Nephron (organoid): ENCODE measurements around the gene BBS5.
"Not testable (repeated sequence)": the region's sequence is repeated elsewhere in the genome, so short reads cannot be mapped to it uniquely, and the experiment has no call there.

Source experiments
- H3K27ac Mint-ChIP-seq, 3 experiments: 2 replicates each; pipeline ENCODE4 v1.8.0; 2020; ENCODE audit warnings: mixed read lengths in 3 of 3, mild to moderate bottlenecking in 2 of 3, moderate library complexity in 1 of 3
- H3K27me3 Mint-ChIP-seq: 2 replicates; pipeline ENCODE4 v1.8.0; 2021; ENCODE audit warnings: low read depth, mild to moderate bottlenecking, moderate library complexity, mixed read lengths
- H3K36me3 Mint-ChIP-seq: 2 replicates; pipeline ENCODE4 v1.8.0; 2020; ENCODE audit warnings: low read depth, mixed read lengths
- H3K4me1 Mint-ChIP-seq: 2 replicates; pipeline ENCODE4 v1.8.0; 2020; ENCODE audit warnings: mixed read lengths
- H3K4me3 Mint-ChIP-seq, 3 experiments: 2 replicates each; pipeline ENCODE4 v1.8.0; 2020; ENCODE audit warnings: mild to moderate bottlenecking in 3 of 3, mixed read lengths in 3 of 3, moderate library complexity in 2 of 3
- H3K9me3 Mint-ChIP-seq: 2 replicates; pipeline ENCODE4 v1.8.0; 2020; ENCODE audit warnings: mixed read lengths
- TF ChIP-seq, protein P1 (sequence below), 3 experiments: fragments of 200-600 bp; sonication (generic); IDR thresholded peaks; one replicate each; pipeline ENCODE4 v1.5.0; 2021; ENCODE audit warnings: antibody characterized with exemption in 3 of 3; ENCODE audit not compliant: unreplicated experiment in 3 of 3

The BBS5 gene

DNA sequence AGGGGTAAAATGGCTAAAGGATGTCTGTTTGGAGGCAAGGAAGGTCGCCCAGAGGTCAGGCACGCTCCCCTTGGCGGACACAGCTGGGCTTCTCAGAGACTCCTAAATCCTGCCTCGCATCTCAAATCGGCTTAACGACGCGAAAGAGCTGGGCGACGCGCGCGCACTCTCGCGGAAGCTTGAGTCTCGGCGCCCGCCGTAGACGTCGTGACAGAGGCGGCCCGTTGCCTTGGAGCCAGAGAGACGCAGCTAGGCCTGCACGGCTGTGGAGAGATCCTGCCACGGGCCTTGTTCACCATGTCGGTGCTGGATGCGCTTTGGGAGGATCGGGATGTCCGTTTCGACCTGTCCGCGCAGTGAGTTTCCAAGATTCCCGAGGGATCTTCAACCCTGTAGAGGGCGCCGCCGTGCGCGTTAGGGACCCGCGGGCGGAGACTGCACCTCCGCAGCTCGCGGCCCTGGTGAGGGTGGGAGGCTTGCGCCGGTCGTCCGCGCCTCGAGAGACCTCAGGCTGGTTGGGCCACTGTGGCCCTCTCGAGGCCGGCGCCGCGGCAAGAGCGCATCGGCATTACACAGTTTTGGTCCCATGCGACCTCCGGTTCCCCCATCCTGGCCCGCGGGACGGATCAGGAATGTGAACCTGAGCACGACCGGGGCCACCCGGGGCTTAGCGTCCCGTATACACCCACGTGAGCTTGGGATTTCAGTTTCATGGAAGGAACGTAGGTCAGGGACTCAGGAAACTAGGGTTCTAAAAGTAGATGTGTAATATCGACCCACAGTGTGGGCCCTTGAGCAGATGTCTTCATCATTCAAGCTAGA lies at the start of gene BBS5:
Gene BBS5 (plus strand): TSS at position 238 of the 822 bp plus-strand sequence. CDS start 60 bp downstream, at position 298.
- H3K4me1 Mint-ChIP-seq = peaks cover 24% of the 10 kb centered on the region
- peak within 1 kb of the TSS; percentile 87 to 96 (median 92) for H3K4me3 Mint-ChIP-seq
- peak within 1 kb of the TSS; percentile 85 to 97 (median 91) for H3K27ac Mint-ChIP-seq
- H3K9me3 Mint-ChIP-seq = no peaks in the 10 kb centered on the region
- TF ChIP-seq, protein P1, sequence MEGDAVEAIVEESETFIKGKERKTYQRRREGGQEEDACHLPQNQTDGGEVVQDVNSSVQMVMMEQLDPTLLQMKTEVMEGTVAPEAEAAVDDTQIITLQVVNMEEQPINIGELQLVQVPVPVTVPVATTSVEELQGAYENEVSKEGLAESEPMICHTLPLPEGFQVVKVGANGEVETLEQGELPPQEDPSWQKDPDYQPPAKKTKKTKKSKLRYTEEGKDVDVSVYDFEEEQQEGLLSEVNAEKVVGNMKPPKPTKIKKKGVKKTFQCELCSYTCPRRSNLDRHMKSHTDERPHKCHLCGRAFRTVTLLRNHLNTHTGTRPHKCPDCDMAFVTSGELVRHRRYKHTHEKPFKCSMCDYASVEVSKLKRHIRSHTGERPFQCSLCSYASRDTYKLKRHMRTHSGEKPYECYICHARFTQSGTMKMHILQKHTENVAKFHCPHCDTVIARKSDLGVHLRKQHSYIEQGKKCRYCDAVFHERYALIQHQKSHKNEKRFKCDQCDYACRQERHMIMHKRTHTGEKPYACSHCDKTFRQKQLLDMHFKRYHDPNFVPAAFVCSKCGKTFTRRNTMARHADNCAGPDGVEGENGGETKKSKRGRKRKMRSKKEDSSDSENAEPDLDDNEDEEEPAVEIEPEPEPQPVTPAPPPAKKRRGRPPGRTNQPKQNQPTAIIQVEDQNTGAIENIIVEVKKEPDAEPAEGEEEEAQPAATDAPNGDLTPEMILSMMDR (IDR thresholded peaks at IDR 0.05; ENCODE audit: unreplicated experiment in 3 of 3) = peak; percentile 34 to 60 (median 47)
- no peaks in the 10 kb centered on the region for H3K27me3 Mint-ChIP-seq
- H3K36me3 Mint-ChIP-seq = peaks cover 17% of the 10 kb centered on the region

DNA sequence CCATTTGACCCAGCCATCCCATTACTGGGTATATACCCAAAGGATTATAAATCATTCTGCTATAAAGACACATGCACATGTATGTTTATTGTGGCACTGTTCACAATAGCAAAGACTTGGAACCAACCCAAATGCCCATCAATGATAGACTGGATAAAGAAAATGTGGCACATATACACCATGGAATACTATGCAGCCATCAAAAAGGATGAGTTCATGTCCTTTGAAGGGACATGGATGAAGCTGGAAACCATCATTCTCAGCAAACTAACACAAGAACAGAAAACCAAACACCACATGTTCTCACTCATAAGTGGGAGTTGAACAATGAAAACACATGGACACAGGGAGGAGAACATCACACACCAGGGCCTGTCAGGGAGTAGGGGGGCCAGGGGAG lies 47.5 kb upstream of the BBS5 start:
- H3K4me3 Mint-ChIP-seq, H3K4me1 Mint-ChIP-seq, H3K27ac Mint-ChIP-seq, H3K36me3 Mint-ChIP-seq, H3K27me3 Mint-ChIP-seq: not testable (repeated sequence)
- peaks cover 13% of the 10 kb centered on the region for H3K9me3 Mint-ChIP-seq

DNA sequence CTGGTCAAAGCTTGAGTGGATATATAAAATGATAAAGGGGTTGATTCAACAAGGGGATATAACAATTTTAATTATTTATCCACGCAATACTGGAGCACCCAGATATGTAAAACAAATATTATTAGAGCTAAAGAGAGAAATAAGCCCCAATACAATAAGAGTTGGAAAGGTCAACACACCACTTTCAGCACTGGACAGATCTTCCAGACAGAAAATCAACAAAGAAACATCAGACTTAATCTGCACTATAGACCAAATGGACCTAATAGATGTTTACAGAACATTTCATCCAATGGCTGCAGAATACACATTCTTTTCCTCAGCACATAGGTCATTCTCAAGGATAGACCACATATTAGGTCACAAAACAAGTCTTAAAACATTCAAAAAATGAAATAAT lies 45.1 kb upstream of the BBS5 start:
- H3K4me3 Mint-ChIP-seq, H3K4me1 Mint-ChIP-seq, H3K36me3 Mint-ChIP-seq, H3K27ac Mint-ChIP-seq, H3K27me3 Mint-ChIP-seq: not testable (repeated sequence)
- peaks cover 13% of the 10 kb centered on the region for H3K9me3 Mint-ChIP-seq

DNA sequence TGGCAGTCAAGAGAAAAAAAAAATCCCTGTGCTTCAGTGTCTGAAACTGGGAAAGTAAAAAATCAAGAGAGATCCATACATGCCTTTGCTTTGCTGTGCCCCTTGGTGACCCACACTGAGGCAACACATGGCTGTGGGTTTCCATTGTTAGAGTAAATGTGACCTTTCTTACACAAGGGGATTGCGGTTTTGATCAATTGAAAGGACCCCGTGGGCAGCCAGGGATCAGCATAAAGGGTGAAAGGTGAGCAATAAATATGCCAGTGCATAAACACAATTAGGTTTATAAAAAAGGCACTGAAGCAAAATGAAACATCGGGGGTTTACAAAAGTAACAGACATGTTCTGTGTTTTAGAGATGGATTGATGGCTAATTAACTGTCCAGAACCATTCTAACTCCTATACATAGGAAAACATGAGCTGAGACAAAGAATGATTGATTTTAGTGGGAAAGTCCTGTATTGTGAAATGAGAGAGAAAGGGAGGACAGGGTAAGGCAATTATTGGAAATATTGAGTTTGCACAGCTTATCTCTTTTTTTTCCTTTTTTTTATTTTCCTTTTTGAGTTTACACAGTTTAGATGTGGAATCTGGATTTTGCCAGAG lies 40.7 kb upstream of the BBS5 start:
- TF ChIP-seq, protein P1 (IDR thresholded peaks at IDR 0.05; ENCODE audit: unreplicated experiment in 3 of 3) = no peak
- H3K9me3 Mint-ChIP-seq = peaks cover 4% of the 10 kb centered on the region
- no peaks in the 10 kb centered on the region for H3K4me1 Mint-ChIP-seq
- no peaks in the 10 kb centered on the region for H3K36me3 Mint-ChIP-seq
- no peak overlapping the region for H3K4me3 Mint-ChIP-seq
- H3K27ac Mint-ChIP-seq = peak overlapping the region in 1 of 3 experiments; percentile 26
- no peaks in the 10 kb centered on the region for H3K27me3 Mint-ChIP-seq

DNA sequence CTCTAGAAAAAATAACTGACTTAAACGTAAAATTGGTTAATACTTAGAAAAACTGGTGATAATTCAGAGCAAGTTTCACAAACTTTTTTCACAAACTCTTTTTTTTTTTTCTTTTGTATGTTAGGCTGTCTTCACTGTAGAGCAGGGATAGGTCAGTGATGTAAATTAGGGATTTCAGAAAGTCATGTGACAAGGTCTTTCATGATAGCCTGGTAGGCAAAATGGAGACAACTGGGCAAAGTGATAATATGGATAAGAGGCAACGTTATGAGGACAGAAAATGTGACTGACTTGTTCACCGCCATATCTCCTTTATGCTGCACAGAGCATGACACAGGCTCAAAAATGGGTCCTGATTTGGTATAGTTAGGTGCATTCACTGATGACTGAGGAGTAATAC lies 39.4 kb upstream of the BBS5 start:
- TF ChIP-seq, protein P1 (IDR thresholded peaks at IDR 0.05; ENCODE audit: unreplicated experiment in 3 of 3) = no peak
- H3K4me3 Mint-ChIP-seq = no peak overlapping the region
- H3K4me1 Mint-ChIP-seq = no peaks in the 10 kb centered on the region
- no peaks in the 10 kb centered on the region for H3K36me3 Mint-ChIP-seq
- H3K27me3 Mint-ChIP-seq = no peaks in the 10 kb centered on the region
- H3K9me3 Mint-ChIP-seq = peaks cover 4% of the 10 kb centered on the region
- no peak overlapping the region for H3K27ac Mint-ChIP-seq

DNA sequence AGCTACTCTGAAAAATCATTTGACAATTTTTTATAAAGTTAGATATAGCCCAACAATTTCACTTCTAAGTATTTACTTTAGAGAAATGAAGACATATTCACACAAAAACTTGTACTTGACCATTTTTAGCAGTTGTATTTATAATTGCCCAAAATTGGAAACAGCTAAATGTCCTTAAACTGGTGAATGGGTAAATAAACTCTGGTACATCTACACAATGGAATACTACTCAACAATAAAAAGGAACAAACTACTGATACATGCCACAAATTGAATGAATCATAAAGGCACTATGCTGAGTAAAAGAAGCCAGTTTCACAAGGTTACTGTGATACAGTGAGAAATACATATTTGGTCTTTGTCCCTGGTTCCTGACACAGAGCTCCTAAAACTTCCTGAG lies 32.8 kb upstream of the BBS5 start:
- Mint-ChIP-seq H3K4me1 (no peaks in the 10 kb centered on the region), H3K9me3 (no peaks in the 10 kb centered on the region), H3K27ac (no peak overlapping the region), H3K27me3 (no peaks in the 10 kb centered on the region), H3K36me3 (no peaks in the 10 kb centered on the region), H3K4me3 (no peak overlapping the region)
- TF ChIP-seq, protein P1 (IDR thresholded peaks at IDR 0.05; ENCODE audit: unreplicated experiment in 3 of 3) = no peak

DNA sequence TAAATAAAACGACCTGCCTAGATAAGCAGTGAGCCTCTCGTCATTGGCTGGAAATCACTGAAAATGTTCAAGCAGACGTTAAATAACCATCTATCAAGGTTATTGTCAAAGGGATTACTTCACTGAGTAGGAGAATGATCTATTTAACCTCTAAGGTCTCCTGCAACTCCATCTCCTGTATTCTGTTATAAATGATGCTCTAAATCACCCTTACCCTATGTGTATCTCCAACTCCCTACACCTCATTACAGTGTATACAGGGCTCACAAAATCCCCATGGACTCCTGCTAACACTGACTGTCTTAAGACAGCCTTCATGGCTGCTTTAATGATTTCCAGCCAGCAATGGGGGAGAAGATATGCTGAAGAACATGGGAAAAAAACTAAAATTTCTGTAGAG lies 31.0 kb upstream of the BBS5 start:
- TF ChIP-seq, protein P1 (IDR thresholded peaks at IDR 0.05; ENCODE audit: unreplicated experiment in 3 of 3) = no peak
- no peaks in the 10 kb centered on the region for H3K36me3 Mint-ChIP-seq

More for the DNA sequence above, 31.0 kb upstream of the BBS5 start:
- Mint-ChIP-seq H3K9me3 (no peaks in the 10 kb centered on the region), H3K27me3 (no peaks in the 10 kb centered on the region), H3K4me3 (no peak overlapping the region), H3K27ac (no peak overlapping the region), H3K4me1 (no peaks in the 10 kb centered on the region)
